Transverse colon (tissue), 3 donors: Measurements from ENCODE around the gene TCTN2.

ENCODE experiments used
- CTCF ChIP-seq, 5 experiments: fragments of 200-600 bp in 3 of 5; fragments of 450-650 bp in 2 of 5; sonication (generic) in 3 of 5; IDR thresholded peaks; 1 replicate in 2 of 5; 2 replicates in 3 of 5; pipeline ENCODE4 v1.5.1; 2016 to 2017; ENCODE audit warnings: antibody characterized with exemption in 5 of 5, inconsistent platforms in 3 of 5, mild to moderate bottlenecking in 2 of 5, moderate library complexity in 1 of 5
- POLR2A ChIP-seq: fragments of 450-650 bp; IDR thresholded peaks from one replicate; pipeline ENCODE4 v1.6.1; 2016; ENCODE audit warnings: antibody characterized with exemption, mild to moderate bottlenecking, moderate library complexity

GRCh38 chr12:123749355-123749754, 78.4 kb downstream of the TCTN2 start:
- no peak for TF ChIP-seq CTCF (IDR thresholded peaks at IDR 0.05)
- TF ChIP-seq POLR2A, result no peak
